MM.1S (cell line): ENCODE data around the gene PTPRE.

Experiments used
- DNase-seq: peaks from one replicate; pipeline ENCODE4 v3.0.0-alpha.2; 2015
- H2AFZ ChIP-seq: fragments of 300-600 bp; sonication (generic); 2 replicates; pipeline ENCODE4 v1.6.0; 2016; ENCODE audit warnings: antibody characterized with exemption, low read length
- H3F3A ChIP-seq: fragments of 300-600 bp; sonication (generic); 2 replicates; pipeline ENCODE4 v1.6.1; 2016; ENCODE audit warnings: mild to moderate bottlenecking, antibody characterized with exemption, low read length, moderate library complexity, mixed read lengths; ENCODE audit not compliant: insufficient read depth
- H3K27ac ChIP-seq: fragments of 300-600 bp; sonication (generic); 2 replicates; pipeline ENCODE4 v1.5.1; 2016; ENCODE audit warnings: mild to moderate bottlenecking, low read length
- H3K27me3 ChIP-seq: fragments of 300-600 bp; sonication (generic); replicated peaks from 2 replicates; pipeline ENCODE4 v1.6.0; 2016; ENCODE audit warnings: low read length; ENCODE audit not compliant: insufficient read depth
- H3K36me3 ChIP-seq: fragments of 300-600 bp; sonication (generic); replicated peaks from 2 replicates; pipeline ENCODE4 v1.6.1; 2016; ENCODE audit warnings: mild to moderate bottlenecking, low read length, mixed read lengths; ENCODE audit not compliant: insufficient read depth
- H3K4me1 ChIP-seq: fragments of 300-600 bp; sonication (generic); 2 replicates; pipeline ENCODE4 v1.6.1; 2016; ENCODE audit warnings: low read length, mixed read lengths
- H3K4me2 ChIP-seq: fragments of 300-600 bp; sonication (generic); 2 replicates; pipeline ENCODE4 v1.6.0; 2016; ENCODE audit warnings: low read depth, low read length
- H3K4me3 ChIP-seq: fragments of 300-600 bp; sonication (generic); 2 replicates; pipeline ENCODE4 v1.5.1; 2016; ENCODE audit warnings: low read length, mixed read lengths
- H3K79me2 ChIP-seq: fragments of 300-600 bp; sonication (generic); 2 replicates; pipeline ENCODE4 v1.6.1; 2016; ENCODE audit warnings: mixed run types, low read length, mixed read lengths
- H3K9ac ChIP-seq: fragments of 300-600 bp; sonication (generic); 2 replicates; pipeline ENCODE4 v1.6.1; 2016; ENCODE audit warnings: low read length, mixed read lengths
- H3K9me2 ChIP-seq: fragments of 300-600 bp; sonication (generic); replicated peaks from 2 replicates; pipeline ENCODE4 v1.6.1; 2016; ENCODE audit warnings: mild to moderate bottlenecking, low read length, mixed read lengths; ENCODE audit not compliant: insufficient read depth
- H3K9me3 ChIP-seq: fragments of 300-600 bp; sonication (generic); replicated peaks from 2 replicates; pipeline ENCODE4 v1.6.1; 2016; ENCODE audit warnings: mild to moderate bottlenecking, low read length, mixed read lengths; ENCODE audit not compliant: insufficient read depth
- H4K20me1 ChIP-seq: fragments of 300-600 bp; sonication (generic); 2 replicates; pipeline ENCODE4 v1.6.1; 2016; ENCODE audit warnings: mild to moderate bottlenecking, low read length, moderate library complexity, mixed read lengths; ENCODE audit not compliant: insufficient read depth
- EZH2 ChIP-seq: fragments of 300-600 bp; sonication (generic); optimal IDR thresholded peaks from 2 replicates; pipeline ENCODE3; 2017; ENCODE audit warnings: low read depth, mild to moderate bottlenecking, antibody characterized with exemption, low read length, mixed read lengths
- EZH2phosphoT487 ChIP-seq: fragments of 300-600 bp; sonication (generic); IDR thresholded peaks from 2 replicates; pipeline ENCODE4 v1.6.1; 2018; ENCODE audit warnings: antibody characterized with exemption, low read length
- TF ChIP-seq, protein P1 (sequence below): fragments of 300-600 bp; sonication (generic); IDR thresholded peaks from 2 replicates; pipeline ENCODE4 v1.5.1; 2016; ENCODE audit warnings: antibody characterized with exemption, low read length, mixed read lengths

The PTPRE gene

GRCh38 chr10:128097783-128098182 is 190.9 kb downstream of the PTPRE start:
- H3K36me3 ChIP-seq, result peaks cover 28% of the 10 kb centered on the region
- H3K27me3 ChIP-seq, result no peaks in the 10 kb centered on the region
- H3K4me1 ChIP-seq, result no peaks in the 10 kb centered on the region
- no peak for TF ChIP-seq EZH2phosphoT487
- TF ChIP-seq, protein P1, sequence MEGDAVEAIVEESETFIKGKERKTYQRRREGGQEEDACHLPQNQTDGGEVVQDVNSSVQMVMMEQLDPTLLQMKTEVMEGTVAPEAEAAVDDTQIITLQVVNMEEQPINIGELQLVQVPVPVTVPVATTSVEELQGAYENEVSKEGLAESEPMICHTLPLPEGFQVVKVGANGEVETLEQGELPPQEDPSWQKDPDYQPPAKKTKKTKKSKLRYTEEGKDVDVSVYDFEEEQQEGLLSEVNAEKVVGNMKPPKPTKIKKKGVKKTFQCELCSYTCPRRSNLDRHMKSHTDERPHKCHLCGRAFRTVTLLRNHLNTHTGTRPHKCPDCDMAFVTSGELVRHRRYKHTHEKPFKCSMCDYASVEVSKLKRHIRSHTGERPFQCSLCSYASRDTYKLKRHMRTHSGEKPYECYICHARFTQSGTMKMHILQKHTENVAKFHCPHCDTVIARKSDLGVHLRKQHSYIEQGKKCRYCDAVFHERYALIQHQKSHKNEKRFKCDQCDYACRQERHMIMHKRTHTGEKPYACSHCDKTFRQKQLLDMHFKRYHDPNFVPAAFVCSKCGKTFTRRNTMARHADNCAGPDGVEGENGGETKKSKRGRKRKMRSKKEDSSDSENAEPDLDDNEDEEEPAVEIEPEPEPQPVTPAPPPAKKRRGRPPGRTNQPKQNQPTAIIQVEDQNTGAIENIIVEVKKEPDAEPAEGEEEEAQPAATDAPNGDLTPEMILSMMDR, result no peak
- TF ChIP-seq EZH2, result no peak
- DNase-seq, result no peak
- H3K4me2 ChIP-seq, result no peak overlapping the region
- peaks cover 26% of the 10 kb centered on the region for H3F3A ChIP-seq
- no peak overlapping the region for H3K27ac ChIP-seq
- peaks cover 38% of the 10 kb centered on the region for H3K79me2 ChIP-seq
- no peaks in the 10 kb centered on the region for H3K9me3 ChIP-seq
- no peaks in the 10 kb centered on the region; the same call in 1 of the 2 replicates for H4K20me1 ChIP-seq
- no peaks in the 10 kb centered on the region for H3K9me2 ChIP-seq
- no peak overlapping the region for H2AFZ ChIP-seq
- H3K9ac ChIP-seq, result no peak overlapping the region
- H3K4me3 ChIP-seq, result no peak overlapping the region

DNA sequence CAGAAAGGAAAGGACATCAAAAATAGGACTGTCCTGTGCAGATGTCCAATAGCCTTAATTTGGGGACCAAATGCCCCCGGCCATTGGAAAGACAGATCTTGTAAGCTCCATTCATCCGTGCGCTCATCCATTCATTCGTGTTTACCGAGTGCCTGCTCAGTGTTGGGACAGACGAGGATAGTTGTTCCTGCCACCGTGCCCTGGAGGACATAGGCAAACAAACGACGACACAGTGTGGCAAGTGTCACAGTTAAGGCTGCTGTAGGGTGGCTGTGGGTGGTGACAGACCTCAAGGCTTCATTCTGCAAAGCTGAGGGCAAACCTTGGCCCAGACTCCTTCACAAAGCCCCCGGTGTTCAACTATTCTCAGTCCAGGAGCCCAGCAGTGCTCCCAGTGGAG is 191.7 kb downstream of the PTPRE start:
- H3F3A ChIP-seq, result peaks cover 26% of the 10 kb centered on the region
- TF ChIP-seq EZH2phosphoT487, result no peak
- TF ChIP-seq, protein P1, result no peak
- no peak for TF ChIP-seq EZH2
- H3K9me3 ChIP-seq, result no peaks in the 10 kb centered on the region
- H3K27me3 ChIP-seq, result no peaks in the 10 kb centered on the region
- no peak overlapping the region for H3K4me2 ChIP-seq
- no peaks in the 10 kb centered on the region for H3K4me1 ChIP-seq
- no peak overlapping the region for H3K27ac ChIP-seq
- no peak overlapping the region for H3K4me3 ChIP-seq
- H3K79me2 ChIP-seq, result peaks cover 42% of the 10 kb centered on the region
- H3K9ac ChIP-seq, result no peak overlapping the region
- peaks cover 32% of the 10 kb centered on the region for H3K36me3 ChIP-seq
- no peak for DNase-seq
- H2AFZ ChIP-seq, result no peak overlapping the region
- H4K20me1 ChIP-seq, result no peaks in the 10 kb centered on the region; the same call in 1 of the 2 replicates
- no peaks in the 10 kb centered on the region for H3K9me2 ChIP-seq

GRCh38 chr10:128099901-128100300 is 193.0 kb downstream of the PTPRE start:
- Histone ChIP-seq H3F3A (peaks cover 32% of the 10 kb centered on the region), H3K27me3 (no peaks in the 10 kb centered on the region), H3K36me3 (peaks cover 40% of the 10 kb centered on the region), H3K4me2 (no peak overlapping the region), H4K20me1 (no peaks in the 10 kb centered on the region; the same call in 1 of the 2 replicates), H3K4me3 (no peak overlapping the region), H3K79me2 (peaks cover 55% of the 10 kb centered on the region), H2AFZ (no peak overlapping the region), H3K9me2 (no peaks in the 10 kb centered on the region), H3K9ac (no peak overlapping the region), H3K4me1 (no peaks in the 10 kb centered on the region), H3K27ac (no peak overlapping the region), H3K9me3 (no peaks in the 10 kb centered on the region)
- TF ChIP-seq, protein P1, result no peak
- TF ChIP-seq EZH2phosphoT487, result no peak
- no peak for DNase-seq
